8988T (cell line): Measurements from ENCODE around the gene SESN2.
A peak's percentile ranks its signal among the peaks of the same experiment; 100 is the strongest.

Experiments
- DNase-seq: peaks from one replicate; pipeline ENCODE4 v3.0.0; 2011

SESN2 gene

GRCh38 chr1:28259252-28259933 is at the start of gene SESN2:
TSS of gene SESN2 (plus strand) at chr1:28259518. CDS start at chr1:28259848, 330 bp downstream.
- DNase-seq: peak; percentile 51

GRCh38 chr1:28209700-28210099 is 49.6 kb upstream of the SESN2 start:
- DNase-seq: no peak

GRCh38 chr1:28213315-28213714 is 46.0 kb upstream of the SESN2 start:
- DNase-seq: no peak

- DNase-seq: no peak
Measured at GRCh38 chr1:28229089-28229488, 30.2 kb upstream of the SESN2 start.

- DNase-seq: no peak
Measured at GRCh38 chr1:28229996-28230395, 29.3 kb upstream of the SESN2 start.

- peak; percentile 62 for DNase-seq
Measured at GRCh38 chr1:28232558-28233263, 26.6 kb upstream of the SESN2 start, which contains the start of gene DNAJC8. TSS of gene DNAJC8 (minus strand) at chr1:28233029. CDS start at chr1:28232998, 31 bp downstream.

GRCh38 chr1:28233264-28233606 is 26.1 kb upstream of the SESN2 start:
- DNase-seq: no peak

- peak; percentile 62 for DNase-seq
Measured at GRCh38 chr1:28235755-28236655, 23.3 kb upstream of the SESN2 start, which contains the start of gene ATP5IF1. TSS of gene ATP5IF1 (plus strand) at chr1:28236124. CDS start at chr1:28236184, 60 bp downstream.

GRCh38 chr1:28236656-28237322 is 22.5 kb upstream of the SESN2 start:
- DNase-seq: no peak

- DNase-seq: no peak
Measured at GRCh38 chr1:28239004-28239403, 20.3 kb upstream of the SESN2 start.

- no peak for DNase-seq
Measured at GRCh38 chr1:28240024-28240423, 19.3 kb upstream of the SESN2 start.

- no peak for DNase-seq
Measured at GRCh38 chr1:28241638-28242241, 17.6 kb upstream of the SESN2 start.

- no peak for DNase-seq
Measured at GRCh38 chr1:28243685-28244311, 15.5 kb upstream of the SESN2 start.

- no peak for DNase-seq
Measured at GRCh38 chr1:28244549-28245251, 14.6 kb upstream of the SESN2 start.

- no peak for DNase-seq
Measured at GRCh38 chr1:28246427-28246832, 12.9 kb upstream of the SESN2 start.

- no peak for DNase-seq
Measured at GRCh38 chr1:28247612-28248272, 11.6 kb upstream of the SESN2 start.

GRCh38 chr1:28248273-28249012 is 10.9 kb upstream of the SESN2 start:
- DNase-seq: no peak

- DNase-seq: no peak
Measured at GRCh38 chr1:28249013-28249865, 10.1 kb upstream of the SESN2 start.

GRCh38 chr1:28249866-28250295 is 9.4 kb upstream of the SESN2 start:
- no peak for DNase-seq
